ENCODE results near the gene ANKRD11. TPM values are rescaled to one million over a fixed set of nuclear protein-coding genes. Genes with fewer than 3 reads are reported as not detected.
"Not testable (repeated sequence)": the region's sequence is repeated elsewhere in the genome, so short reads cannot be mapped to it uniquely, and the experiment has no call there.

The ANKRD11 gene
- total RNA-seq, 1 donor from 2014 or later = 31.9 TPM

DNA sequence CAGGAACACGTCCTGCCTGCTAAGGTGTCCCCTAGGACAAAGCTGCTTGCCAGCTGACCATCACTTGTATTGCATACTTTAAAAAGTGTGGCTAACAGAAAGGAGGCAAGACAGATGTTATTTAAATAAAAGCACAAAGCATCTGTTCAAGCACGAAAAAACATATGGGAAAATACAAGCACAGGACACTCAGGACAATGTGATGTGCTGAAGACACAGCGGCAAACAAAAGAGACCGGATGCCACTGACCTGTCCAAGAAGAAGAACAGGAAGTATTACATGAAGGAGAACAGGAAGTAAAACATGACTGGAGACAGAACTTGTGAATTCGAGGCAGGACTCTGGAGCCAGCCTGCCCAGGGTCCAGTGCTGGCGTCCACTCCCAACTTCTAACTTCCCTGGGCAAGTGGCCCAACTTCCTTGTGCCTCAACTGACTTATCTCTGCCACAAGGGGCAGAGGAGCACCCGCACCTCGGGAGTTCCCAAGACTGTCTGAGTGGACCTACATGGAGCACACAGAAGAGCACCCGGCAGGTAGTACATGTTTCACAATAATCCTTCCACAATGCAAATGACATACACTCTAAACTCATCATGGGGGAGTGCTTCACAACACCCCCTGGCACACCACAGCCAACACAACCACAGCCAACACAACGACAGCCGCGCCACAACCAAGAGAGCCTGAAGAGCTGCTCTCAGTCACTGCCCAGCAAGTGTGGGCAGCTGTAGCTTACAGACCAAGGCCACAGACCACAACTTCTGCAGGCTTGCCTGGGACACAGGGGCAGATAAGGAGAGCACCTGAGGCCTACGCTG lies 36.6 kb downstream of the ANKRD11 start:
- DNase-seq (ENCODE audit: low read depth in 2 of 2) = peak in 1 of 2 donors; percentile 58

DNA sequence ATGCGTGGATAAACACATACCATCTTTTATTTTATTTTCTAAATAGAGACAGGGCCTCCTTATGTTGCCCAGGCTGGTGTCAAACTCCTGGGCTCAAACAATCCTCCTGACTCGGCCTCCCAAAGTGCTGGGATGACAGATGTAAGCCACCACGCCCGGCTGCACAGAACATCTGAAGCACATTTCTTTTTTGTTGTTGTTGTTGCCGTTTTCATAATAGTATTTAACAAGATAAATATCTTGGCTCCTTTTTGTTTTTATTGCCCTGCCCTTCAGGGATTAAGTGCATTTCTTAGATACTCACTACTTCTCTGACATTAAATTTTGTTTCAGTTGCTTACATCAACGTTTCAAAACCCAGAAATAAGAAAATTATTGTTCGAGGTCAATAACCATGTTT lies 37.4 kb downstream of the ANKRD11 start:
- no peak for DNase-seq (ENCODE audit: low read depth in 2 of 2)

DNA sequence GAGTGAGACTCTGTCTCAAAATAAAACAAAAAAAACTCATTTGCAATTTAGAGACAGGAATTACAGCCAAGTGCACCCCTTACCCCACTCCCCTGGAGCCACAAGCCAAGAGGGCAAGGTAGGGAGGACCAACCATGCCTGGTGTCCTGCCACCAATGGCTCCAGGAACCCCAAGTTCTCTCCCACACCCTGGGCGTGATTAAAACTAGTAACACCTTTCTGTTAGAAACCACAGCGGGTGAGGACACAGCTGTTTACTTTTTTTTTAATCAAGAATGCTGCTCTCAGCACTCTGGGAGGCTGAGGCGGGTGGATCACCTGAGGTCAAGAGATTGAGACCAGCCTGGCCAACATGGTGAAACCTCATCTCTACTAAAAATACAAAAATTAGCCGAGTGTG lies 38.1 kb downstream of the ANKRD11 start:
- no peak for DNase-seq (ENCODE audit: low read depth in 2 of 2)

DNA sequence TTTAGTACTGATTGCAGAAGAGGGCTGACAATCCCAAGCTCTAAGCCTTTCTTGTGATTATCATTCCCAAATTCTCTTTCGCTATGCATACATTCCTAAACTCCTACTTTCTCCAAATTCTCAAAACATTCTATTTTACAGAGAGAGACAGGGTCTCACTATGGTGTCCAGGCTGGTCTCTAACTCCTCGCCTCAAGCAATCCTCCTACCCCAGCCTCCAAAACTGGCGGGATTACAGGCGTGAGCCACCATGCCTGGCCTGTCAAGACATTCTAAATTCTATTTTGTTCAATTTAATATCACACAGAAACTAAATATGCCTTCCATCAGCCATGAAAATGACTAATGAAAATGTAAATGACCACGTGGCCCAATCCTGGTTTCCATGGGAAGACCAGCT lies 39.8 kb downstream of the ANKRD11 start:
- DNase-seq (ENCODE audit: low read depth in 2 of 2) = no peak

GRCh38 chr16:89449726-89450335 lies 40.5 kb downstream of the ANKRD11 start:
- DNase-seq (ENCODE audit: low read depth in 2 of 2) = peak; percentile 22 to 77

DNA sequence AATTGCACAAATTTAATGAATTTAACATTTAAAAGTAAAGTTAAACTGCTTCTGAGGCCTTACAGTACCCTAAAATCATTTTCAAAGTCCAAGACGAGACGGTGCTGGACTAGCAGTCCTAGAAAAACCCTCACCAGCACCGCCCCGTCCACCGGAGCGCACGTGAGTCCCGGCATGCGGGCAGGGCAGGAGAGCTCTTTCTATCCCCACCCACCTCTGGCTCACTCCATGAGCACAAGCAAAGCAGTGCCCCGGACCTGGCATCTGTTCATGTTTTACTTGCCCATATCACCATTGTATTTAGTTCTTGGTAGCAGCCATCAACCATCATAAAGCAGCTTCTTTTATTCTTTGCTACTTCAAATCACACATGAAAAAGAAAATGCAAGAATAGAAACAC lies 41.7 kb downstream of the ANKRD11 start:
- peak in 1 of 2 donors; percentile 24 for DNase-seq (ENCODE audit: low read depth in 2 of 2)

DNA sequence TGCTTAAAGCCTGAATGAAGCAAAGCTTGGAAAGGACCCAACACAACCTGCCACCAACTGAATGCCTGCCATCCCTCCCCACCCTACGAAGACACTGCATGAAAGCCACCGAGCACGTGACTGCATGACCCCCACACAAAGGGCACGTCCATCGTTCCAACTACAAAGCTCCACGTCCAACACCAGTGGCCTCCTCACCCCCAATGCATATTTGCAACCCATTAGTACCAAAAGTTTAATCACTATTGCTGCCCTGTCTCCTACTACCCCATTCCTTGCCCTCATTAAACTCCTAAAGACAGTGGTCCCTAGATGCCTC lies 43.4 kb downstream of the ANKRD11 start:
- no peak for DNase-seq (ENCODE audit: low read depth in 2 of 2)

DNA sequence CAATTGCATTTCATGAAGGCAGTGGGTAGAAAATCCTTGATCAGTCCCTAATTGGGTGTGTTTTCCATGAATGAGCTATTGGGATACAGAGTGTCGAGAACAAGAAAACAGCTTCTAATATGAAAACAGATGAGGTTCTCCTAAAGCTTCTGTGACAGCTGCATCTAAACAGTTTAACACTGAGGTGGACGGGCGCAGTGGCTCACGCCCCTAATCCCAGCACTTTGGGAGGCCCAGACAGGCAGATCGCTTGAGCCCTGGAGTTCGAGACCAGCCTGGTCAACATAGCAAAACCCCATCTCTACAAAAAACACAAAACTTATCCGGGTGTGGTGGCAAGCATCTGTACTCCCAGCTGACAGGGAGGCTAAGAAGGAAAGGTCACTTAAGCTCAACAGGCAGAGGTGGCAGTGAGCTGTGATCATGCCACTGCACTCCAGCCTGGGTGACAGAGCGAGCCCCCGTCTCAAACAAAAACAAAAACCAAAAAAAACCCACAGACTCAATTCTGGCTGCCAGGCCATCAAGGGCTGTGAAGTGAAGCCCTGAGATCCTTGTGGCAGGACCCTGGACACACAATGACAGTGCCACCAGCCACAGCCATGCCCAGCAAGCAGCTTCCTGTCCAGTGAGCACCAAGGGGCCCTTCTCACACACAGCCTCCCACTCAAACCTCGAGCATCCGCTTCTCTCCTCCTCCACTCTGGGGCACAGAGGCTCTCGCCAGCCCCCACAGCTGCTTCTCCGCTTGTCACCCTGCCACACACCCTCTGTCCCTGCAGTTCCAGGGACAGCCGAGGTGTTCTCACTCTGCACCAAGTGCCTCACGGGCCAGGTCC lies 44.0 kb downstream of the ANKRD11 start:
- DNase-seq (ENCODE audit: low read depth in 2 of 2) = no peak

- no peak for DNase-seq (ENCODE audit: low read depth in 2 of 2)
Observed at GRCh38 chr16:89445166-89445565, 45.2 kb downstream of the ANKRD11 start.

DNA sequence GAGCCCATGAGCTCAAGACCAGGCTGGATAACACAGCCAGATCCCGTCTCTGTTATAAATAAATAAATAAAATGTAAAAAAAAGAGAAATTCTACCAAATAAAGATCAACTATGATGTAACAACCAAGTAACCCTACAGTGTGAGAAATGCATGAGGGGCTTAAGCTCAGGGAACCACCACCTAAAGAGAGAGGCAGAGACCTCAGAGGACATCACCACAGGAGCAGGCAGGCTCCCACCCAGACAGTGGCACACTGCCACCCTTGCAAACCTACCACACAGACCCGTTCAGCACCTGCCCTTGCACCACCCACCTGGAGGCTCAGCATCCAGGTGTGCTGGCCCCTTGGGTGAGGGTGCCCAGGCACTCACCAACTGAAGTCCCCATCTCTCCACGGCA lies 45.6 kb downstream of the ANKRD11 start:
- DNase-seq (ENCODE audit: low read depth in 2 of 2) = no peak

DNA sequence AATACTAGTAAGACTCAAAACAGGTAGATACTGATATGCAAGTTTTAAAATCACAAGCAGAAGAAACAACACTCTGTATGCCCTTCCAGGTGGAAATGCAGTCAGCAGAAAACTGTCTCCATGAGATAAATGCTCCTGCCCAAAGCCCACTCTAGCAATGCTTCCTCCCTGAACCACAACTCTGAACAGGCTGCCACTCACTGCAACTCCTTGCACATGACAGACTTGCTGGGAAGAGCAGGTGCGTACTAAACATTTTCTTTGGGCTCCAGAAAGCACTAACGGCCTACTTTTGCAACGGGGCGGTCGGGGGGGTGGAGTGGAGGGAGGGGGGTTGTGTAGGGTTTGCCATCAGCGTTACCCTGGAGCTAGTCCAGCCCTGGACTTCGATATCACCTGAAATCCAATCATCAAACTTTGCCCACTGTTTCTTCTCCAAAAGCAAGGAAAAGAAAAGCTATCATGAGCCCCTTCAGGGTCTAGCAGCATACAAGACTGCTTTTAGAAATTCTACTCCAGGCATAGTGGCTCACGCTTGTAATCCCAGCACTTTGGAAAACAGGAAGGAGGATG lies 46.1 kb downstream of the ANKRD11 start:
- DNase-seq (ENCODE audit: low read depth in 2 of 2) = no peak

DNA sequence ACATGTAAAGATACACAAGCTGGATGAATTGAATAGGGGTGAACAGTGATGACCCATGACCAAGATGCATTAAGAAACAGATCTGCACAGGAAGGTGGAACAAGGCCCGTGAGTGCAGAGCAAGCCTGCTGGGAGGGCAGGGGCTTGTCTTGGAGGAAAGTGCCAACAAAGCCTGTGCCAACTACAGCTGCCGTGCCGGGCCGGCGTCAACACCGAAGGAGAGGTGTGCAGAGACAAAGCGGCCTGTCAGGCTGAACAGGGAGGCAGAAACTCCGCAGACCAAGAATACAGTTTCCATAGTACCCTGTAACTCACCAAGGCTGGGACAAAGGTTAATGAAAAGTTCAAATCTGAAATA lies 46.7 kb downstream of the ANKRD11 start:
- no peak for DNase-seq (ENCODE audit: low read depth in 2 of 2)

DNA sequence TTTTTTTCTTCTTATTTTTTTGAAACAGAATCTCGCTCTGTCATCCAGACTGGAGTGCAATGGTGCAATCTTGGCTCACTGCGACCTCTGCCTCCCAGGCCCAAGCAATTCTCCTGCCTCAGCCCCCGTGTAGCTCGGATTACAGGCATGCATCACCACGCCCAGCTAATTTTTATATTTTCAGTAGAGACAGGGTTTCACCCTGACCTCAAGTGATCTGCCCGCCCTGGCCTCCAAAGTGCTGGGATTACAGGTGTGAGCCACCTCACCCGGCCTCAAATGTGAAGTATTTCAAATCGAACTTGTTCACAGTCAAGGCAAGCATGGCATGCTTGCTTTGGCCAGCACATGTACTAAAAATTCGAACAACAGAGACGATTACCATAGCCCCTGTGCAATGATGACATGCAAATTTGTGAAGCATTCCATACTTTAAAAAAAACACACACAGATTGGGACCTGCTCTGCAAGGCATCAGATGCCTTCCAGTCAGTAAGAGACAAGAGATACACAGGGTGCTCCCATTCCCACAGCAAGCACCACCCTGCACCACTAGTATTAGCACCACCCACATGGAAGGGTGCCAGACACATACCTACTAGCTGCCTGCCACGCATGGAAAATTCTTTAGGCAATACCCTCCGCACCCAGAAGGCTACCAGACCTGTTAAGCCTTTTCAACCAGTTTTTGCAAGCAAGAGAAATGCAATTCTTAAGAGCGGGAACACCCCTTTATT lies 47.2 kb downstream of the ANKRD11 start:
- DNase-seq (ENCODE audit: low read depth in 2 of 2) = peak; percentile 24 to 68

- DNase-seq (ENCODE audit: low read depth in 2 of 2) = no peak
Observed at GRCh38 chr16:89442588-89442987, 47.8 kb downstream of the ANKRD11 start.

GRCh38 chr16:89439659-89440058 lies 50.7 kb downstream of the ANKRD11 start:
- DNase-seq (ENCODE audit: low read depth in 2 of 2) = no peak

DNA sequence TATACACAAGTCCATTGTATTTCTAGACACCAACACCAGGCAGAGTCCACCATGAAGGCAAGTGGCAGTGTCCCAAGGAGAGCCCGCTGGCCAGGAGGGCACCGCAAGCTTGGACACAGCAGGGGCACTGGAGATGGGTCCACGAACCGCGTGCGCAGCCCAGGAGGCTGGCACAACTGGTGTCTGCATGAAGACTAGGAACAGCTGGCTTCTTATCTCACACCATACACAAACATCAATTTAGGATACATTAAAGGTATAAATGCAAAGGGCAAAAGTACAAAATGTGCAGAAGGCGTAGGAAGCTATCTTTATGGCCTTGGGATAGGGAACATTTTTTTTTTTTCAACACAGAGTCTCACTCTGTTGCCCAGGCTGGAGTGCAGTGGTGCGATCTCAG lies 52.4 kb downstream of the ANKRD11 start:
- no peak for DNase-seq (ENCODE audit: low read depth in 2 of 2)

GRCh38 chr16:89437251-89437987 lies 52.9 kb downstream of the ANKRD11 start:
- no peak for DNase-seq (ENCODE audit: low read depth in 2 of 2)

DNA sequence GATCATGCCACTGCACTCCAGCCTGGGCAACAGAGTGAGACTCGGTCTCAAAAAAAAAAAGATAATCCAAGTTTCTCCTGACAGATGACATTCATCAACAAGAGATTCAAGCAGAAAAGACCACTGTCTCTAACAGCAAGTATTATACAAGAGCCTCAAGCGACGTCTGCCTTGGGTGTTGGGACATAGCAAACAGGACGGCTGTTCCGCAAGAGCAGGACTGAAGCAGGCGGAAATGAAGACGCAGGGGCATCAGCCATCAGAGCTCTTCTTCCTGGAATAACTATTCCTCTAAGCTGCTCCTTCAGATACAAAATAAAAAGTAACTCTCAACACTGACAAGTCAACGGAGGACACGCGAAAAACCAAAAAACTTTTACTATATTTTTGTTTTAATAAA lies 54.0 kb downstream of the ANKRD11 start:
- no peak for DNase-seq (ENCODE audit: low read depth in 2 of 2)

DNA sequence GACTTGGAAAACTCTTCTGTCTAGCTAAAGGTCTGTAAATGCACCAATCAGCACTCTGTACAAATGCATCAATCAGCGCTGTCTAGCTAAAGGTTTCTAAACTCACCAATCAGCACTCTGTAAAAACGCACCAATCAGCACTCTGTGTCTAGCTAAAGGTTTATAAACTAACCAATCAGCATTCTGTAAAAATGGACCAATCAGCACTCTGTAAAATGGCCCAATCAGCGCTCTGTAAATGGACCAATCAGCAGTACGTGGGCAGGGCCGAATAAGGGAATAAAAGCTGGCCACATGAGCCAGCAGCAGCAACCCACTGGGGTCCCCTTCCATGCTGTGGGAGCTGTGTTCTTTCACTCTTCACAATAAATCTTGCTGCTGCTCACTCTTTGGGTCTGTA lies 55.3 kb downstream of the ANKRD11 start:
- DNase-seq (ENCODE audit: low read depth in 2 of 2) = not testable (repeated sequence)

- peak in 1 of 2 donors; percentile 52 for DNase-seq (ENCODE audit: low read depth in 2 of 2)
Observed at GRCh38 chr16:89434490-89434889, 55.9 kb downstream of the ANKRD11 start.
